Stimulated activated CD8-positive, alpha-beta memory T cell treated with anti-CD3 and anti-CD28 coated beads, Interleukin-12 subunit alpha, Interleukin-12 subunit beta, amount 100 ng/mL, for 24 hours (primary cell): ENCODE results near the gene DCC.
"Not testable (repeated sequence)": the region's sequence is repeated elsewhere in the genome, so short reads cannot be mapped to it uniquely, and the experiment has no call there.

Experiments used
- DNase-seq: peaks from one replicate; pipeline ENCODE4 v3.0.0-alpha.2; 2020; ENCODE audit errors: extremely low read depth

Gene DCC

DNA sequence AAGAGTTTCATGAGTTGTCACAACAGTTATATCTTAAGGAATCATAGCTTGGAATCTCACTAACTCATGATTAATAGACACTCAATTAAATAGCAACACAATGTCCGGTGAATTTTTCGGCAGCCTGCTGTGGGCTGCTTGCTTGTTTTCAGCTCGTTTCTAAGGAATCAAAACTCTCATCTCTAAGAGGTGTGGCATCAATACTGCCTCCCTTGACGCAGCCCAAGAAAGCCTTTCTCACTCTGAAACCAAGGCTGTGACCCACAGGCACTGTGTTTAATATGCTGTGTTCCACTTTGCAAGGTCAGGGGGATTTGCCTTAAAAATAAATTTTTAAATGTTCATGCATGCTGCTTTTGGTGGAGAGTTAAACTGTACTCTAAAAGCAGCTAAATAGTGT, 5.4 kb downstream of the DCC start:
- no peak for DNase-seq

DNA sequence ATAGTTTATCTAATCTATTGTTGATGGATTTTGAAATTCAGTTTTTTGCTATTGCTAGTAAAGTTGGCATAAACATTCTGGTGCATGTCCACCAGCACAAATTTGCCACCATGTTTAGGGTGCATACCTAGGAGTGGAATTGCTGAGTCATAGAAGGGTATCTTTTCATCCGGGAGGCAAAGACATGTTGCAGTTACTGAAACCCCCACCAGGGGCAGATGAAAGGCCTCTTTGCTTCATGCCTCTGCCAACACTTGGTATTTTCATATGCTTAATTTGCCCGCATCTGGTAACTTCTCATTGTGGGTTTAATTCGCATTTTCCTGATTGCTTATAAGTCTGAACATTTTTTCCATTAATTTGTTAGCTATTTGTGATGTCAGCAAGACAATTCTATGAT, 8.2 kb downstream of the DCC start:
- no peak for DNase-seq

DNA sequence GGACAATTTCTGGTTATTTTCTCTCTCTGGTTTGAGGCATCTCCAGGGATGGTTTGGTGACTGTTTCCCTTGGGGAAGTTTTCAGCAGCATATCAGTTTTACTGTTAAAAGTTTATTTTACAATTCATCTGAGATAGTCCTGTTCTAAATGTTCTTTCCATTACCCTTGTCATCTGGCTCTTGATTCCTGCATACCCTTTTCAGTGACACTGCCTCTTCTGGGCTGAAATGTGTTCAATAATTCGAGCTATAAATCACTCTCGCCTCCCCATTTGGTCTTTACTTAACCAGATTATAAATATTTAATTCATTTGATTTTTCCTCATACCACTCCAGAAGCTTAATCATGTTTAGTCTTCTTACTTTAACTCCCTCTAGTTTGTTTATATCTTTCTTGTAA, 9.5 kb downstream of the DCC start:
- no peak for DNase-seq

DNA sequence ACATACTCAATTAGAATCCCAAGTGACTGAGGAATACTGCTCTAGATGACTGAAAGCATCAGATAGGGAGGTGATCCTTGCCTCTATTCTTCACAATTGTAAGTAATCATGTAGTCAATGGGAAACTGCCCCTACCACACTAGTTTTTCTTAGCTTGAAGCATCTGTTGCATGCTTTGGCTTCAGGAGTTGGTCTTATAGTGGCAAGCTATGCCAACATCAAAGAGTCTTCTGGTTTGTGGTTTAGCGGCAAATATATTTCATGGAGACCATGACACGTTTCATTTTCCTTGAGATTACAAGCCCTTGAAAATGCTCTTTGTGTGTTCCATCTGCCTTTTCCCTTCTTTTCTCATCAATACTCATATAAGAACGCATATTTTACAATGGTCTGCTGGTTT, 12.9 kb downstream of the DCC start:
- DNase-seq: no peak

DNA sequence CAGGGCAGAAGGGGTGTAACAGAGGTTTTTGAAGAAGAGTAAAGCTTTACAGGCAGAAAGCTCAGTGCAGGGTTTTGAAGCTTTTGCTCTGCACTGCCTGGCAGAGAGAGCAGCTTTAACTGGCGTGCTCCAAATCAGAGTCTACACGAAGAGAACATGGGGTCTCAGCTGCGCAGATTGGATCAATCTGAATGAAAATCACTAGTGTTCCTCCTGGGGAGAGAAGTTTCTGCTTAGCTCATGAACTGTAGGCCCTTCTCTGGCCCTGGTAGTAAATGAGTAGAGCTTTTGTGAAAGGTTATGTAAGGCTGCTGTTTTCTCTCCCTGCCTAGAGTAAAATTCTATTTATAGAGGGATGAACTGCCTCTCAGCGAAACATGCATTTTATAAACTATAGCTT, 13.6 kb downstream of the DCC start:
- no peak for DNase-seq

DNA sequence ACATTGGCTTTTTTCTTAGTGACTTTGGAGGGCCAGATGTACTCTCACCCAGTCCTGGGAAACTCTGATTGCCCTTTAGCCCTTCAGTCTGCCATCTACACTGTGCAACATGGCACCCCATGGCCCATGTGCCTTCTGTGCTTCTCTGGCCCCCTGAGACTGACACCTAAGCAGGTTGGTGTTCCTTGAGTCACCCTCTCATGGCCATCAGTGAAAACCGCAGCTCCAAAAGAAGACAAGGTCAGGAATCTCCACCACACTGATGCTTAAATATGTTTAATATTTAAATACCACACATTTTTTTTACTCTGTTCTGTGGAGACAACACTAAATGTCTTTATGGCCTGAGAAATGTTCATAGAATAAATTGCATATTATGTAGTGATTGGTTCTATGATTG, 23.9 kb downstream of the DCC start:
- DNase-seq: no peak

DNA sequence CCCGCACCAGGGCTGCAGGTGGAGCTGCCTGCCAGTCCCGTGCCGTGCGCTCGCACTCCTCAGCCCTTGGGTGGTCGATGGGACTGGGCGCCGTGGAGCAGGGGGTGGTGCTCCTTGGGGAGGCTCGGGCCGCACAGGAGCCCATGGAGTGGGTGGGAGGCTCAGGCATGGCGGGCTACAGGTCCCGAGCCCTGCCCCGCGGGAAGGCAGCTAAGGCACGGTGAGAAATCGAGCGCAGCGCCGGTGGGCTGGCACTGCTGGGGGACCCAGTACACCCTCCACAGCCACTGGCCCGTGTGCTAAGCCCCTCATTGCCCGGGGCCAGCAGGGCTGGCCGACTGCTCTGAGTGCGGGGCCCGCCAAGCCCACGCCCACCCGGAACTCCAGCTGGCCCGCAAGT, 26.9 kb downstream of the DCC start:
- DNase-seq: not testable (repeated sequence)

DNA sequence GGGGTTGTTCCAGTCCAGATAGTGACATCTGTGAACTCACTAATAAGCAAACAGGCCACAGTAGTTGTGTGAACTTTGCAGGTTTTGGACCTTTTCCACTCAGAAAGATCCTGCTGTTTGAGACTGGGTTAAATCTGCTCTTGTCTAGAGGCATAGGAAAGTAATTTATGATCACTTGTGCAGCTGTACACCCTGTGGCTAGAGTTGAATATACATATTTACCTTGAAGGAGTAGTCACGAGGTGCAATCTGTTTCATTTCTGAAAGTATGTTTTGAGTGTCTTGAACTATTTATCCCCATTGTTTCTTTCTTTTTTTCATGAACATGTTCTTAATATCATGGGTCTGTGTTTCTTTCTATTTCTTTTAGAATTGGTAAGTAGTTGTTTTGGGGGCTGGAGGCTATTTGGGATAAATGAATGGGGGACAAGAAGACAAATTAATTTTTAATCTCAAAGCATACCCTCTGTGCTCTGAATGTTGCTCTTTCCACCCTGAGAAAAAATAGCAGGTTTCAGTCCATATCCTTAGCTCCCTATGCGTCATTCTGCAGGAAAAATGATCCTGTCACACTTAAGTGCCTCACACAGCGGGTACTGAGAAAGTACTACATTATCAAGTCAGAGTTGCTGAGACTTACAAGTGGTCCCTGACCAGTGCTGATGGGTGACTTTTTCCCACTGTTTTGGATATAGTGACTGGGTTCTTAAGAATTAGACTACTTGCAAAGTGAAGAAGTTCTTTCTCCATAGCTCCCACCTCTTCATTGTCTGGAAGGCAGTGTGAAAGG, 28.2 kb downstream of the DCC start:
- DNase-seq: no peak

DNA sequence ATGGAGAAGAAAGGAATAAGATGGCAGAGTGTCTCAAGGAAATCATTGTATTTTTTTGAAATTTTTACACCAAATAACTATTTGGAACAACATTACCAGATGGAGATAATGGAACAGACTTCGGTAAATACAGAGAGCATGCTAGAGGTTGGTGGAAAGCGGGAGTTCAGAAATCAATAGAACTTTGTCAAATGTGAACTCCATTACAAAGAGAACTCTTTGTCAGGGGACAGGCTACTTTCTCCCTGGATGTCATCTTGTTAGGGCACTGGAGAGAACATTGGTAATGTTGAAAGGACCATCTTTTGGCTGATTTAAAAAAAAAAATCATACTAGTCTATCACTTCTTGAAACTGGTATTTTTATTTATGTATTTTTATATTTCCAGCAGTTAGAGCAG, 30.8 kb downstream of the DCC start:
- no peak for DNase-seq

DNA sequence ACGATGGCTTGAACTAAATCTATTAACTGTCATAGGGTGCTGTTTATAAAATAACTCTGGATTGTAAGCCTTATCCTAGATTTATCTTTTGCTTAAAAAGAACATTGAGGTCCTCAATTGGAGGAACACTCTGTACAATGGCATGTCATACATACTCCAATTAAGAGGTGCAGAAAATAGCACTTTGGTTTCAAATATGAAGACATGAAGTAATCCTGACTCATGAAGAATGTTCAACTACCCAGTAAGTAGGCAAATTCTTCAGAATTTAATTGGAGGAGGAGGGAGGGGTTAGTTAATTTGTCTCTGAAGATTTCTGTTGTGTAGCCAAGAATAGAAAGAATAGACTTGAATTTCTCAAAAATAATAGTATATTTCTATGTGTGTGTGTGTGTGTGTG, 36.1 kb downstream of the DCC start:
- no peak for DNase-seq

DNA sequence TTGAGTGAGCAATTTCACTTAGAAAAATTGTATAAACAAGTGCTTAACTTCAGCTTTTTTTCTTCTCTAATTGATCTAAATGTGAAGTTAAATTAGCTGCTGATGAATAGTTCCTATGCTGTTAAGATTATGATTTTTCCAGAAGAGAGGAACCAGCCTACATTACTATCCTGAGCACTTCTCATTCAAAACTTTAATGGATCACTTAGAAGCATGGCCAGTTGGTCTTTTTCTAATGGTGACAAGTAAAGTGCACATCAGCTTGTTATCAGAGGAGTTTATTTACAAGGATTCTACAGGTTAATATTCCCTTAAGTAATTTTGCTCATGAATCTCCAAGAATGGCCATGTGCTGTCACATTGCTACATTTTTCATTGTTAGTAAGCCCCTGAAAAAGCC, 37.1 kb downstream of the DCC start:
- DNase-seq: no peak

DNA sequence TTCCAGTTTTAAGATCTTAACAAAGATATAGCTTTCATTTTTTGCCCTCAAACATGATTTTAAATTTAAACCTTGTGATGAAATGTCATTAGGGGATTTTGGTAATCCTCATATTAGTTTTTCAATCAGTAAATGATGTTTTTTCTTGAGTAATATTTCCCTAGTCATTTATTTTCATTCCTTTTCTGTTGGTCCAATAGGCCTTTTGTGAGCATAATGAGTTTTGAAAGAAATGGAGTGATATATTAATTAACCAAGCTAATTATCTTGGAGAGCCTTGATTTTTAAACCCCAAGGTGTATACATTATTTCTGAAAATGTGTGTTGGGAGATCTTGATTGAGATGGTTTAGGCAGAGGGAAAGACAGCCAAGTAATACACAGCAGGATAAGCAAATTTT, 46.3 kb downstream of the DCC start:
- no peak for DNase-seq

DNA sequence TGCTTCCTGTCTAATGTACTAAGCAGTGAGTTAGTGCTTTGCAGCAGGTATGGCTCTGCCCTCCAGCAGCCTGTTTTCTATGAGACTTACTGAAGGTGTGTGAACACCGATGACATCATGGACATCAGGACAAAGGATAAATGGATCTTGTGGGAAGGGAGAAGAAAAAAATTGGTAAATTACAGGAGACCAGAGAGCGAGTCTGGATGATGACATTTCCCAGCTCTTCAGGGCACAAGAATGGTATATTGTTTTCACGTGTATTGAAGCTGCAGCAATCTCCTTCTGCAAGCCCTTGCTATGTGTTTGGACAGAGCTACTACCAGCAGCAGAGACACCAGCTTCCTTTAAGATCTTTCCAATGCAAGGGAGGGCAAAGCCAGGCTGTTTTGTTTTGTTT, 47.2 kb downstream of the DCC start:
- DNase-seq: no peak

DNA sequence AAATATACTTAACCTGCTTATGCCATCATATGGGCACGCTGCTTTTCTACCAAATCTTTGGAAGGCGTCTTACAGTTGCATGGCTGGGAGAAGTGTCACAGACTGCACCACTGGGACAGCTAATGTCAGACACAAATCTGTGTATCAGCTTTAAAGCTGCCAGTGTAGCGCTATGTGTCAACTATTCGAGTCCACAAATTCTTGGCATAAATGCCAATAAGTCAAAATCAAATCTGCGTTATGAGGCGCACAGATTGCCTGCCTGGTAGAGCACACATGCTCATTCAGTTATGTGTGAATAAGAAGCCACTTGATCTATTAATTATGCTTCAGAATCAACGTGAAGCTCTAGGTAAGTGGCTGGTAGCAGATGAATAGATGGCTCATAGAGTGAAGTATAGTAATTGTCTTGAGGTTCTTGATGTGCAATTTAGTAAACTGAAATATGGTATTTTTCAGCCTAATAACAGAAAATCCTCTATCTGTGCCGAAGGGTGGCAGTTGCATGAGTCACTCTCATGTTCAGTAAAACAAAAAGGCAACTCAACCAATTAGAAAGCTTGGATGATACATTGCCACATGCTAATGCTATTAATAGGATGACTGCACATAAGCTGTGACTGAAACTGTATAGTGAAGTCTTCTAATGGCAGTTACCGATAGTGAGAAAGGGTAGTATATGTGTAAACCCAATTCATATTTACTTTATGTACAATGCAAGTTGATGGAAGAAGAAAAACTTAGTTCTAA, 52.0 kb downstream of the DCC start:
- no peak for DNase-seq

DNA sequence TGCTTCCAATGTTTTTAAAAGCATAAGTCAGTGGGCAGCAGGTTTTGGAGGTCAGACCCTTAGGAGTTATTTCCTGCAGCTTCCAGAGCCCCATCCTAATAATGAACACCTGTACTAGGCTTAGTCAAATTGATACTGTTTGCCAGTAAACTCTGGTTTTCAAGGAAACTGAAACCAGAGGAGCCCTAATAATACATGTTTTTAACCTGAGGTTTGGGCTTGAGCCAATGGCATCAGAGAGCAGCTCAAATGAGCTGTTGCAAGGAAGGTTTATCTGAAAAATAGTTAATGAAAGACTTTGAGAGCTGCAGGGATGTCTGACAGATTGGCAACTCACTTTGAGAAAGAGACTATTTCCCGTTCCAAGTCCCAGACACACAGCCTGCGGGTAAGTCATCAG, 54.6 kb downstream of the DCC start:
- DNase-seq: no peak

DNA sequence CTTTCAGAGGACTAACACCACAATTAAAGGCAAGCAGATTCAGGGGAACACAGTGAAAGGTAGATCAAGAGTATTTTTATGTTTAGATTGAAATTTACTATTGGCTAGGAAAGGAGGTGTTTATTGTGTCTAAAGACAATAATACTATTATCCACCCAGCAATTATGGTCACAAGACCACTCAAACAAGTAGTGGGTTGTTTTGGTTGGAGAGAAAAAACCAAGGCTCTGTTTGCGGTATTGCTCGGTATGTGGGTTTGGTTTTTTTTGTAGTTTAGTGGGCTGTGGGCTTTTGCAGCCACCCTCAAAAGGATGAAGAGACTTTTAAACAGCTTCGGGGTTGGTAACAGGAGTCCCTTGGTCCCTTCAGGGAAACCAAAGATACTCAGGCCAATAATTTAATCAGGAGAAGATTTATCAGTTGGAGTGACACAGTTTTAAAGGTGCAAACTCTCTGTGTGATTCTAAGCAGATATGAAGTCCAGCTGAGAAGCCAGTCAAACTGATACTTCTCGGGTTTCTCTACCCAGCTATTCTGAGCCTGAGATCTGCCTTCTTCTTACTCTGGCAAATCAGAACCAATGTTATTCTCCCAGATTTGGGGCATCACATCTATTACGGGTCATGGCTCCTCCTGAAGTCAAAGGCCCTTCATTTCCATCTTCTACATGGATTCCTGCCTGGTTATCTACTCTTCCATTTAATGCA, 55.3 kb downstream of the DCC start:
- no peak for DNase-seq

DNA sequence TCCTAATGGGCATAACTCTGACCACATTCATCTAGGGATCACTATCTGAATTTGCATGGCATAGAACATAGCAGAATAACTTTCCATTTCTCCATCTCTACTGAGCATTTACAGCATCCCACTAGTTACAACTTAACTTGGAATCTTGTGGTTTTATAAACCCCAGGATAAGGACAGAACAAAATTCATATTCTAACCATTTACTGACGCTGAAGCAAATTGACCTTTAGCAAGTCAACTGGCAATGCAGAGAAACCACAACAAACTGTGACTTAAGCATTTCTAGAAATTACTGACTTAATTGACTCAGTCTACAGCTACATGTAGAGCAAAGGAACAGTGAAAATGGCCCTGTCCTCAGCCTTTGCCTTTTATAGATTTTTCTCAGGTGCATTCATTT, 61.2 kb downstream of the DCC start:
- no peak for DNase-seq

DNA sequence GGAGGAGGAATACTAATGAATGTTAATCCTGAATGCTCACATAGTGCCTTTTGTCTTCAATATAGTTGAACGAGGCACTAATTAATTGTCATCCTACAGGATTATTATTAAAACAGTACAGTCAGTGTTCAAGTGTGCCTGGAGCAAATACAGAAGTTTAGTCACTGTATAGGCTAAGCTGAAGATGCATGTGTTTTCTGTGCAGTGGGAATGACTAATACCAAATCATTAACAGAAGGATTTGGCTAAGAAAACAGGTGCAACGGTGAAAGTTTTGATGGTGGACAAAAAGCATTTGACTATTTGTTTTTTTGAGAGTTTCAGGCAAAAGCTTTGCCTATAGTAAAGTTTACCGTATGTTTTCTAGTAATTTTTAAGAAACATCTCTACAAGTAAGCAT, 62.8 kb downstream of the DCC start:
- no peak for DNase-seq

DNA sequence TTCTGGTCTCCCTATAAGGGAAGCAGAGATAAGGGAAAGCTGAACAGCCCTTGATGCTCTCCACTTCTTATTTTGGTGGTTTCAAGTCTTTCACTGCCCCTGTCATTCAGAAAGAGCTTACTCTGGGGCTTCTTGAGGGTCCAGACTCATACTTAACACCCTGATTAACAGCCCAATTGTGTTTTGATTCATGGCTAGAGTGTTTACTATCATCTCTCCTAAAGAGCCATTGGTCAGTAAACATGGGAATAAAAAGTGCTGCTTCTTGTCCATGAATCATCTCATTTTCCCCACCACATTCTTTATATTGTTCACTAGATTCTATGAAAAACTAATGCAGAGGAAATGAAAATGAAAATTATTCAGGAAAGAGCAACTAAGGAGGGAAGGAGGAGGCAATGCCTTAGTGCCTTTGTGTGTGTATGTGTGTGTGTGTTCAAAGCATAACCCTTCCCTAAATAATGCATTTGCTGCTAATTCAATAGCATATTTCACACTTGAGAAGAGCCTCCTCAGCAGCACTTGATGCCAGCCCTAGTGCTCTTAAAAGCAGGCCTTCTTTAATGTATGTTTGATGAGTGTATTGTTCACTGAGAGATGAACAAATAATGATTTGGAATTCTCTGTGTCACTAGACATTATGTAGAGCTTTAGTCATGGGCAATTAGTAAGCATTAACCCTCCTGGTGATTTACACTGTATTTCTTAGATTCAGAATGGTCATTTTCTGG, 63.5 kb downstream of the DCC start:
- no peak for DNase-seq

DNA sequence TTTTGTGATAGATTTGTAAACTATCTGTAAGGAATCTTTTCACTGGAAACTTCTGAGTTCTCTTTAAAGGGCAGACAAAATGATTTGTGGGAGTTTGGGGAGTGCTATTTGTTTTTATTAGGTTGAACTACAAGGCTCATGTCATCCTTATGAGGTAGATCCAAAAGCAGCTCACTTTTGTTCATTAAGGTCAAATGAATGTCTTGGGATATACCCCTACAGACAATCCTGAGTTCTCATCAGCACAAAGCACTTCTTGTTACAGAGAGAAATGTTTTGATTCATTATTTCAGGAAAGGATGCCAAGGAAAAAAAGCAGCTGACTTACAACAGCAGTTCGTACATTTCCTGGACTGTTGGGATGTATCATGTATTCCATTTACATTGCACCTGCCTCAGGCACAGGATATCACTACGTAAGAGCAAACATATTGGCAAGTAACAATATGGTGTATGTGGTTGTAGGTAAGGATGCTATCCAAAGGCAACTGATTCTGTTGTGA, 68.9 kb downstream of the DCC start:
- no peak for DNase-seq

DNA sequence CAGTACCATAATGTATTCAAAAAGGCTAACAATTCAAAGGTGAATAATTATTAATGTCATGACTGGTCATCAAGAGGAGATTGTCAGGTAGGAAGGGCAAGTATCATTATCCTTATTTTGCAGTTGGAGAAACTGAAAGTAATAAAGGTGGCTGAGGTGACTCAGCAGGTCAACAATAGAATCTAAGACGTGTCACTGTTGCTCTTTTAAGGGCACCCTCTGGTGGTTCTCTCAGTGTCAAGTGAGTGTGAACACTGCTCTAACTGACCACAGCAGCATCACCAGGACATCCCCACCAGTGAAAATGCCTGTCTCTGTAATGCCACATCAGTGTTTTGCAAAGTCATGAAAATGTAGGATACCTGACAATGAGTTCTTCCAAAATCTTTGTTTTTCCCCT, 69.7 kb downstream of the DCC start:
- no peak for DNase-seq

DNA sequence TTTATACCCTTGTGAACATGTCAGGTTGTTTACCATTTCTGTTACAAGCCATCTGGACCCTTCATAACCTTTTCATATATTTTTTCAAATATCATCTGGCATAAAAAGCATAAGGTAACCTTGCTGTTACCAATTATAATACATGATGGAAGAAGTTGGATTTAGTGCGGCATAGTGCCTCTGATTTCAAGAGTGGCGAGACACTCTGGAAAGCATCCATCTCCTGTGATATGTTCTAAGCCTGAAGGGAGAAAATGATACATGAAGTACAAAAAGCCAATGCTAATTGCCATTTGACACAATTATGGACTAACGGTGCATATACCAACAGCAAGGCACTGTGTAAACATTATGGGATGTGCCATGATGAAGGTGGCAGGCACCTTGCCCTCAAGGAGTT, 75.1 kb downstream of the DCC start:
- no peak for DNase-seq
